WTC11 (cell line): ENCODE measurements around the gene CXCR3. TPM values are rescaled to one million over a fixed set of nuclear protein-coding genes. Genes with fewer than 3 reads are reported as not detected.

Source experiments
- ATAC-seq: fragments of 200-7000 bp; cut with Tn5 transposase; 2 replicates; pipeline ENCODE4 v1.10.0; 2021; ENCODE audit warnings: mild to moderate bottlenecking, moderate library complexity
- CTCF ChIA-PET: fragments of 300-600 bp; sonication (Branson Sonifier 250); formaldehyde crosslinking; loops from one replicate; lab custom pipeline; 2021; ENCODE audit warnings: antibody characterized with exemption; lab: Charles Lee
- POLR2A ChIA-PET: fragments of 350-600 bp; sonication (Branson Sonifier 250); formaldehyde crosslinking; loops from one replicate; lab custom pipeline; 2021; ENCODE audit warnings: antibody characterized with exemption; lab: Charles Lee
- DNase-seq: peaks from one replicate; pipeline ENCODE4 v3.0.0; 2021; ENCODE audit warnings: low spot score
- H3K27ac Mint-ChIP-seq: 2 replicates; pipeline ENCODE4 v1.8.0; 2021; ENCODE audit warnings: mixed read lengths
- H3K27me3 Mint-ChIP-seq: 2 replicates; pipeline ENCODE4 v1.8.0; 2021; ENCODE audit warnings: low read depth, mild to moderate bottlenecking, moderate library complexity, mixed read lengths
- H3K36me3 Mint-ChIP-seq: 2 replicates; pipeline ENCODE4 v1.8.0; 2021; ENCODE audit warnings: mixed read lengths
- H3K4me1 Mint-ChIP-seq: 2 replicates; pipeline ENCODE4 v1.8.0; 2022; ENCODE audit warnings: mixed read lengths
- H3K4me3 Mint-ChIP-seq: 2 replicates; pipeline ENCODE4 v1.8.0; 2021; ENCODE audit warnings: mild to moderate bottlenecking, moderate library complexity, mixed read lengths
- H3K9me3 Mint-ChIP-seq: 2 replicates; pipeline ENCODE4 v1.8.0; 2021; ENCODE audit warnings: mixed read lengths
- CBFB ChIP-seq: sonication (generic); formaldehyde crosslinking; IDR thresholded peaks from 2 replicates; pipeline ENCODE4 v1.8.1; 2022; ENCODE audit warnings: mild to moderate bottlenecking, low read depth, missing genetic modification reagents
- CREM ChIP-seq: sonication (generic); formaldehyde crosslinking; IDR thresholded peaks from 2 replicates; pipeline ENCODE4 v1.8.1; 2022; ENCODE audit warnings: mild to moderate bottlenecking, missing genetic modification reagents, moderate library complexity
- CTCF ChIP-seq: fragments of 200-600 bp; IDR thresholded peaks from 2 replicates; pipeline ENCODE4 v1.8.0; 2022; ENCODE audit warnings: antibody characterized with exemption
- E2F1 ChIP-seq: sonication (generic); formaldehyde crosslinking; IDR thresholded peaks from 2 replicates; pipeline ENCODE4 v1.8.0; 2022; ENCODE audit warnings: mild to moderate bottlenecking, missing genetic modification reagents
- ERG ChIP-seq: fragments of 250-450 bp; sonication (Bioruptor Pico); IDR thresholded peaks from 2 replicates; pipeline ENCODE4 v1.8.0; 2021; ENCODE audit warnings: mild to moderate bottlenecking
- JAZF1 ChIP-seq: fragments of 250-450 bp; sonication (Bioruptor Pico); IDR thresholded peaks from 2 replicates; pipeline ENCODE4 v1.9.0; 2021; ENCODE audit warnings: moderate library complexity, mild to moderate bottlenecking, inconsistent platforms
- JUN ChIP-seq: sonication (generic); formaldehyde crosslinking; IDR thresholded peaks from 2 replicates; pipeline ENCODE4 v1.8.0; 2023; ENCODE audit warnings: mild to moderate bottlenecking, missing genetic modification reagents
- MLX ChIP-seq: sonication (generic); formaldehyde crosslinking; IDR thresholded peaks from 2 replicates; pipeline ENCODE4 v1.8.1; 2023; ENCODE audit warnings: mild to moderate bottlenecking, missing genetic modification reagents, moderate library complexity
- NFATC4 ChIP-seq: fragments of 250-450 bp; sonication (Bioruptor Pico); IDR thresholded peaks from 2 replicates; pipeline ENCODE4 v1.9.0; 2021; ENCODE audit warnings: mild to moderate bottlenecking
- OVOL2 ChIP-seq: fragments of 250-450 bp; sonication (Bioruptor Pico); IDR thresholded peaks from 2 replicates; pipeline ENCODE4 v1.9.0; 2021; ENCODE audit warnings: mild to moderate bottlenecking, borderline replicate concordance
- PRDM15 ChIP-seq: sonication (generic); formaldehyde crosslinking; IDR thresholded peaks from 2 replicates; pipeline ENCODE4 v1.8.0; 2022; ENCODE audit warnings: missing genetic modification reagents
- RELA ChIP-seq: sonication (generic); formaldehyde crosslinking; IDR thresholded peaks from 2 replicates; pipeline ENCODE4 v1.8.1; 2022; ENCODE audit warnings: missing genetic modification reagents, mild to moderate bottlenecking, borderline replicate concordance
- SMAD3 ChIP-seq: sonication (generic); formaldehyde crosslinking; IDR thresholded peaks from 2 replicates; pipeline ENCODE4 v1.8.0; 2022; ENCODE audit warnings: missing genetic modification reagents, mild to moderate bottlenecking, borderline replicate concordance
- STAT6 ChIP-seq: sonication (generic); formaldehyde crosslinking; conservative IDR thresholded peaks from 2 replicates; pipeline ENCODE4 v1.8.1; 2023; ENCODE audit warnings: mild to moderate bottlenecking, low read depth, missing genetic modification reagents, moderate library complexity
- TCF7 ChIP-seq: sonication (generic); formaldehyde crosslinking; IDR thresholded peaks from 2 replicates; pipeline ENCODE4 v1.8.0; 2022; ENCODE audit warnings: mild to moderate bottlenecking, low read depth, missing genetic modification reagents, moderate library complexity
- ZNF121 ChIP-seq: sonication (generic); formaldehyde crosslinking; IDR thresholded peaks from 2 replicates; pipeline ENCODE4 v1.8.0; 2023; ENCODE audit warnings: missing genetic modification reagents
- ZNF263 ChIP-seq: sonication (generic); formaldehyde crosslinking; IDR thresholded peaks from 2 replicates; pipeline ENCODE4 v1.8.1; 2022; ENCODE audit warnings: low read depth, mild to moderate bottlenecking, moderate library complexity, missing genetic modification reagents
- ZNF512 ChIP-seq: sonication (generic); formaldehyde crosslinking; IDR thresholded peaks from 2 replicates; pipeline ENCODE4 v1.8.1; 2022; ENCODE audit warnings: missing genetic modification reagents, borderline replicate concordance
- ZSCAN18 ChIP-seq: fragments of 250-450 bp; sonication (Bioruptor Pico); IDR thresholded peaks from 2 replicates; pipeline ENCODE4 v2.1.2; 2022; ENCODE audit warnings: mild to moderate bottlenecking, moderate library complexity
- total RNA-seq: library from RNA; stranded (reverse); gene quantifications from 3 replicates; pipeline ENCODE4 v1.2.3, GENCODE V29; 2021

The CXCR3 gene
- total RNA-seq, 1 experiment from 2014 or later: 0.11 TPM

GRCh38 chrX:71623714-71624113 lies 5.4 kb upstream of the CXCR3 start:
- H3K4me3 Mint-ChIP-seq: no peak overlapping the region
- H3K36me3 Mint-ChIP-seq: no peaks in the 10 kb centered on the region; the same call in 1 of the 2 replicates
- TF ChIP-seq ZSCAN18 (CRISPR knock-in tag) (no peak), PRDM15 (CRISPR knock-in tag) (no peak), NFATC4 (CRISPR knock-in tag) (no peak), RELA (CRISPR knock-in tag) (no peak), TCF7 (CRISPR knock-in tag) (no peak), ZNF121 (CRISPR knock-in tag) (no peak), CBFB (no peak), ERG (CRISPR knock-in tag) (no peak), OVOL2 (CRISPR knock-in tag) (no peak), CREM (CRISPR knock-in tag) (no peak), SMAD3 (CRISPR knock-in tag) (no peak), STAT6 (CRISPR knock-in tag) (no peak), MLX (CRISPR knock-in tag) (no peak), ZNF512 (CRISPR knock-in tag) (no peak), JUN (CRISPR knock-in tag) (no peak), JAZF1 (CRISPR knock-in tag) (no peak), ZNF263 (CRISPR knock-in tag) (no peak), E2F1 (CRISPR knock-in tag) (no peak), CTCF (no peak)
- POLR2A ChIA-PET: no interaction called here
- ATAC-seq: no peak
- H3K4me1 Mint-ChIP-seq: no peaks in the 10 kb centered on the region; the same call in 1 of the 2 replicates
- no peaks in the 10 kb centered on the region for H3K27me3 Mint-ChIP-seq
- CTCF ChIA-PET: interaction anchor here (1.6 kb wide), 1 partner anchor 28 kb away, joined by 10 read pairs; no protein-coding TSS in a partner anchor
- no peak for DNase-seq
- H3K27ac Mint-ChIP-seq: no peak overlapping the region
- no peaks in the 10 kb centered on the region for H3K9me3 Mint-ChIP-seq
